ENCODE measurements around the gene MRAP2. TPM values are rescaled to one million over a fixed set of nuclear protein-coding genes. Genes with fewer than 3 reads are reported as not detected.

The MRAP2 gene
- total RNA-seq, 1 donor from 2014 or later = 0.72 TPM

DNA sequence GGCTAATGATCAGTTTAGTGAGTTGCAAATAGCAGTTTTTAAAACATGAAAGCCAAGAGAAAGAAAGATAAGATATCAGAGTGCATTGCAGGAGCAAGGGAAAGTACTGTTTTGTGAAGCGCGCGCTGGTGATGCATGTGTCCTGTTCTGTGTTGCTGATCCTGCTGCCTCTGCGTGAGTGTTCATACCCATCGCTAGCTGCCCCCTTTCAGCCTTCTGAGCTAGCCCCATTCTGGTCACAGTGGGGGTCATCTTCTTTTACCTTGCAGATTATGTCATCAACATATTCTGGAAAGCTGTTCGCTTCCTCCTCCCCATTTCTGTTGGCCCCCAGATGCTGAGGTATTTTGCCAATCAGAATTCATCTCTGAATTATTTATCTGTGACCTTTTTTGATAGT is 1.9 kb downstream of the MRAP2 start:
- intact Hi-C loops (cut with DNase I) = no loop called here
- Histone ChIP-seq H3K27me3 (peaks cover 12% of the 10 kb centered on the region), H3K4me1 (peaks cover 7% of the 10 kb centered on the region), H3K36me3 (no peaks in the 10 kb centered on the region), H3K4me3 (no peak overlapping the region), H3K27ac (no peak overlapping the region), H3K9me3 (no peaks in the 10 kb centered on the region)
- TF ChIP-seq CTCF (IDR thresholded peaks at IDR 0.05) = no peak
- ATAC-seq (no peak), DNase-seq (no peak)

- Histone ChIP-seq H3K27ac (no peak overlapping the region), H3K4me1 (peaks cover 7% of the 10 kb centered on the region), H3K4me3 (no peak overlapping the region), H3K9me3 (no peaks in the 10 kb centered on the region), H3K36me3 (no peaks in the 10 kb centered on the region), H3K27me3 (peaks cover 12% of the 10 kb centered on the region)
- DNase-seq (no peak), ATAC-seq (no peak)
- intact Hi-C loops (cut with DNase I) = no loop called here
- TF ChIP-seq CTCF (IDR thresholded peaks at IDR 0.05) = no peak
These were observed 4.0 kb downstream of the MRAP2 start for GRCh38 chr6:84037425-84038089.

DNA sequence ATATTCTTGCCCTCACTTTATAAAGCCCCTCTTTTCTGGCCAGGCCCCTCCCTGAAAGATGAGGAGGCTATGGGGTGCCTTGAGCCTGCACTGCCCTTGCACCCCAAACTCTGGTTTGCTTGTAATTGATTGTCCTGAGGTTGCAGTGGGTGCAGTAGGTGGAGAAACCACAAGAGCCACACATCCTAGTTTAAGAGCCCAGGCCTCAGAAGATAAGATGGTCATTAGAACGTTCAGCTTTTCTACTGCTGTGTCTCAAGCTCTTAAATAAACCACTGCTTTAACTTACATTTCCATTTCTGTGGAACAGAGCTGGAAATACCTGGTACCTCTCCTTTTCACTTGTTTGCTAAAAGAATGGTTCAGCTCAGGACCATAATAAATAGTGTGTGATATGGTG is 9.0 kb downstream of the MRAP2 start:
- Histone ChIP-seq H3K27ac (no peak overlapping the region), H3K27me3 (no peaks in the 10 kb centered on the region), H3K4me3 (no peak overlapping the region), H3K9me3 (no peaks in the 10 kb centered on the region), H3K36me3 (no peaks in the 10 kb centered on the region), H3K4me1 (no peaks in the 10 kb centered on the region)
- no peak for DNase-seq
- no peak for TF ChIP-seq CTCF (IDR thresholded peaks at IDR 0.05)
- no peak for ATAC-seq
- intact Hi-C loops (cut with DNase I) = no loop called here

DNA sequence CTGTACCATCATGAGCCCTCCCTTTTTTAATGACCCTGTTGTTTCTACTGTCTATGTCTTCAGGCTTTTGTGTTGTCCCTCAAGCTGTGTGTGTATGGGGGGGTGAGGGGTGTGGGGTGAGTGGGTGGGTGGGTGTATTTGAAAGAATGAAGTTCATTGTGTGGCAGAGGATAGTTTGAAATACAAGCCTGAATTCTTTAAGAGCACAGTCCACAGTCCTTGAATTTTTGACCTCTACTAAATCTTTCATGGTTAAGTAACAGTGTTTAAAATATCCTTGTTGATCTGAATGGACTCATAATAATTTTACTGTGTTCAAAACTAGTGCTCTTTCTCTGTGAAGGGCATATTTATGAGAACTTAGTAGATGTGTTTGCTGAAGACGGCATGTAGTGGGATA is 10.0 kb downstream of the MRAP2 start:
- no peak for DNase-seq

GRCh38 chr6:84046755-84047154 is 13.2 kb downstream of the MRAP2 start:
- Histone ChIP-seq H3K4me1 (no peaks in the 10 kb centered on the region), H3K27me3 (no peaks in the 10 kb centered on the region), H3K4me3 (no peak overlapping the region), H3K27ac (no peak overlapping the region), H3K9me3 (no peaks in the 10 kb centered on the region), H3K36me3 (no peaks in the 10 kb centered on the region)
- no peak for TF ChIP-seq CTCF (IDR thresholded peaks at IDR 0.05)
- DNase-seq (no peak), ATAC-seq (no peak)
- intact Hi-C loops (cut with DNase I) = no loop called here

More for the DNA sequence above, 10.0 kb downstream of the MRAP2 start:
- Histone ChIP-seq H3K4me1 (no peaks in the 10 kb centered on the region), H3K4me3 (no peak overlapping the region), H3K9me3 (no peaks in the 10 kb centered on the region), H3K27ac (no peak overlapping the region), H3K36me3 (no peaks in the 10 kb centered on the region), H3K27me3 (no peaks in the 10 kb centered on the region)
- no peak for ATAC-seq
- intact Hi-C loops (cut with DNase I) = no loop called here
- no peak for TF ChIP-seq CTCF (IDR thresholded peaks at IDR 0.05)

GRCh38 chr6:84048588-84048987 is 15.0 kb downstream of the MRAP2 start:
- ATAC-seq = no peak
- intact Hi-C loops (cut with DNase I) = no loop called here
- H3K27me3 ChIP-seq = no peaks in the 10 kb centered on the region
- no peak overlapping the region for H3K4me3 ChIP-seq
- no peak for DNase-seq
- H3K27ac ChIP-seq = no peak overlapping the region
- no peaks in the 10 kb centered on the region for H3K36me3 ChIP-seq
- no peaks in the 10 kb centered on the region for H3K4me1 ChIP-seq
- no peak for TF ChIP-seq CTCF (IDR thresholded peaks at IDR 0.05)
- no peaks in the 10 kb centered on the region for H3K9me3 ChIP-seq

Measured in upper lobe of right lung (tissue), 1 donor.